Adipocyte (in vitro differentiated cells): ENCODE data around the gene SET.
A peak's percentile ranks its signal among the peaks of the same experiment; 100 is the strongest.
"Not testable (repeated sequence)": the region's sequence is repeated elsewhere in the genome, so short reads cannot be mapped to it uniquely, and the experiment has no call there.

Experiments used
- DNase-seq: peaks from one replicate; pipeline ENCODE4 v3.0.0-alpha.2; 2015; ENCODE audit warnings: low read depth
- H3K27me3 ChIP-seq: replicated peaks from 2 replicates; pipeline ENCODE4 v1.7.0; 2013; ENCODE audit warnings: mild to moderate bottlenecking, low read length, moderate library complexity; ENCODE audit not compliant: control insufficient read depth, insufficient read depth
- H3K36me3 ChIP-seq: 2 replicates; pipeline ENCODE4 v1.7.0; 2013; ENCODE audit warnings: low read length, mild to moderate bottlenecking, moderate library complexity; ENCODE audit not compliant: control insufficient read depth, insufficient read depth, severe bottlenecking
- H3K4me1 ChIP-seq: 2 replicates; pipeline ENCODE4 v1.7.0; 2013; ENCODE audit warnings: mild to moderate bottlenecking, low read length, moderate library complexity; ENCODE audit not compliant: control insufficient read depth, insufficient read depth
- H3K4me3 ChIP-seq: 2 replicates; pipeline ENCODE4 v1.7.0; 2013; ENCODE audit warnings: mild to moderate bottlenecking, low read length, moderate library complexity
- H3K9ac ChIP-seq: 2 replicates; pipeline ENCODE4 v1.7.0; 2013; ENCODE audit warnings: mild to moderate bottlenecking, low read length, moderate library complexity
- H3K9me3 ChIP-seq: 2 replicates; pipeline ENCODE4 v1.7.0; 2013; ENCODE audit warnings: mild to moderate bottlenecking, low read length, moderate library complexity; ENCODE audit not compliant: control insufficient read depth

Gene SET

GRCh38 chr9:128688501-128689292, at the start of gene SET:
Gene SET, plus strand, starts transcription at chr9:128689222. Its CDS starts 361 bp downstream, at chr9:128689583.
- Histone ChIP-seq H3K27me3 (no peaks in the 10 kb centered on the region), H3K4me3 (peak within 1 kb of the TSS; percentile 95), H3K9me3 (no peaks in the 10 kb centered on the region), H3K36me3 (peaks cover 26% of the 10 kb centered on the region), H3K4me1 (peaks cover 31% of the 10 kb centered on the region), H3K9ac (peak within 1 kb of the TSS; percentile 92)
- peak; percentile 98 for DNase-seq

- no peak for DNase-seq
- no peak overlapping the region for H3K9ac ChIP-seq
- H3K4me3 ChIP-seq, result no peak overlapping the region
- no peaks in the 10 kb centered on the region for H3K27me3 ChIP-seq
- peaks cover 9% of the 10 kb centered on the region for H3K4me1 ChIP-seq
- no peaks in the 10 kb centered on the region for H3K36me3 ChIP-seq
- H3K9me3 ChIP-seq, result no peaks in the 10 kb centered on the region
Measured at GRCh38 chr9:128640603-128641002, 48.4 kb upstream of the SET start.

GRCh38 chr9:128642675-128643245, 46.3 kb upstream of the SET start:
- DNase-seq, result peak; percentile 24
- Histone ChIP-seq H3K27me3 (no peaks in the 10 kb centered on the region), H3K4me3 (no peak overlapping the region), H3K9me3 (no peaks in the 10 kb centered on the region), H3K36me3 (no peaks in the 10 kb centered on the region), H3K4me1 (no peaks in the 10 kb centered on the region), H3K9ac (no peak overlapping the region)

GRCh38 chr9:128643519-128644300, 45.3 kb upstream of the SET start:
- H3K36me3 ChIP-seq, result no peaks in the 10 kb centered on the region
- no peak overlapping the region for H3K9ac ChIP-seq
- no peak for DNase-seq

GRCh38 chr9:128648206-128648605, 40.8 kb upstream of the SET start:
- not testable (repeated sequence) for H3K4me1 ChIP-seq, H3K27me3 ChIP-seq, H3K9me3 ChIP-seq, H3K36me3 ChIP-seq, H3K9ac ChIP-seq, H3K4me3 ChIP-seq
- peak; percentile 63 for DNase-seq

More at GRCh38 chr9:128643519-128644300, 45.3 kb upstream of the SET start:
- Histone ChIP-seq H3K4me3 (no peak overlapping the region), H3K27me3 (no peaks in the 10 kb centered on the region), H3K9me3 (no peaks in the 10 kb centered on the region), H3K4me1 (no peaks in the 10 kb centered on the region)

GRCh38 chr9:128651798-128652197, 37.2 kb upstream of the SET start:
- Histone ChIP-seq H3K4me3 (no peak overlapping the region), H3K9ac (no peak overlapping the region), H3K27me3 (no peaks in the 10 kb centered on the region), H3K4me1 (peaks cover 3% of the 10 kb centered on the region), H3K9me3 (no peaks in the 10 kb centered on the region), H3K36me3 (no peaks in the 10 kb centered on the region)
- DNase-seq, result no peak

- Histone ChIP-seq H3K27me3 (no peaks in the 10 kb centered on the region), H3K36me3 (no peaks in the 10 kb centered on the region), H3K9me3 (no peaks in the 10 kb centered on the region), H3K4me1 (peaks cover 3% of the 10 kb centered on the region), H3K9ac (no peak overlapping the region), H3K4me3 (no peak overlapping the region)
- DNase-seq, result no peak
Measured at GRCh38 chr9:128653908-128654307, 35.1 kb upstream of the SET start.

GRCh38 chr9:128654481-128654880, 34.5 kb upstream of the SET start:
- H3K27me3 ChIP-seq, result no peaks in the 10 kb centered on the region
- H3K4me1 ChIP-seq, result peaks cover 3% of the 10 kb centered on the region
- no peaks in the 10 kb centered on the region for H3K36me3 ChIP-seq
- no peaks in the 10 kb centered on the region for H3K9me3 ChIP-seq
- no peak for DNase-seq
- H3K9ac ChIP-seq, result no peak overlapping the region
- no peak overlapping the region for H3K4me3 ChIP-seq

GRCh38 chr9:128656416-128657343, 32.3 kb upstream of the SET start, which contains the start of gene DYNC2I2:
Gene DYNC2I2, minus strand, starts transcription at chr9:128656847. Its CDS starts 121 bp downstream, at chr9:128656726.
- Histone ChIP-seq H3K4me1 (peaks cover 3% of the 10 kb centered on the region), H3K4me3 (peak within 1 kb of the TSS; percentile 82), H3K27me3 (no peaks in the 10 kb centered on the region), H3K9ac (peak within 1 kb of the TSS; percentile 96), H3K9me3 (no peaks in the 10 kb centered on the region), H3K36me3 (no peaks in the 10 kb centered on the region)
- DNase-seq, result peak; percentile 96

GRCh38 chr9:128657344-128657704, 31.7 kb upstream of the SET start:
- DNase-seq, result no peak
- peak overlapping the region; percentile 82 for H3K4me3 ChIP-seq
- H3K4me1 ChIP-seq, result peaks cover 3% of the 10 kb centered on the region
- no peaks in the 10 kb centered on the region for H3K36me3 ChIP-seq
- peak overlapping the region; percentile 96 for H3K9ac ChIP-seq
- H3K27me3 ChIP-seq, result no peaks in the 10 kb centered on the region
- H3K9me3 ChIP-seq, result no peaks in the 10 kb centered on the region
